PC-3 (cell line): Measurements from ENCODE around the gene TMEM181.

Experiments
- CTCF ChIP-seq: fragments of 300-600 bp; sonication (generic); conservative IDR thresholded peaks from 2 replicates; pipeline ENCODE4 v1.5.1; 2017; ENCODE audit warnings: antibody characterized with exemption, low read depth, mild to moderate bottlenecking, low read length
- EZH2 ChIP-seq: fragments of 300-600 bp; sonication (generic); IDR thresholded peaks from one replicate; pipeline ENCODE4 v1.6.1; 2017; ENCODE audit warnings: antibody characterized with exemption, mild to moderate bottlenecking, low read length; ENCODE audit not compliant: unreplicated experiment
- EZH2phosphoT487 ChIP-seq: fragments of 300-600 bp; sonication (generic); IDR thresholded peaks from 2 replicates; pipeline ENCODE4 v1.6.1; 2018; ENCODE audit warnings: mild to moderate bottlenecking, antibody characterized with exemption, low read length, borderline replicate concordance

- TF ChIP-seq CTCF (no peak), EZH2 (no peak), EZH2phosphoT487 (no peak)
These were observed 43.8 kb upstream of the TMEM181 start for GRCh38 chr6:158516098-158516497.
